ENCODE results near the gene AGAP1. TPM values are rescaled to one million over a fixed set of nuclear protein-coding genes. Genes with fewer than 3 reads are reported as not detected.

The AGAP1 gene
- polyA plus RNA-seq, 2 of the 4 experiments (the other 2 are of a cell fraction) = 20.2 to 21.9 TPM

DNA sequence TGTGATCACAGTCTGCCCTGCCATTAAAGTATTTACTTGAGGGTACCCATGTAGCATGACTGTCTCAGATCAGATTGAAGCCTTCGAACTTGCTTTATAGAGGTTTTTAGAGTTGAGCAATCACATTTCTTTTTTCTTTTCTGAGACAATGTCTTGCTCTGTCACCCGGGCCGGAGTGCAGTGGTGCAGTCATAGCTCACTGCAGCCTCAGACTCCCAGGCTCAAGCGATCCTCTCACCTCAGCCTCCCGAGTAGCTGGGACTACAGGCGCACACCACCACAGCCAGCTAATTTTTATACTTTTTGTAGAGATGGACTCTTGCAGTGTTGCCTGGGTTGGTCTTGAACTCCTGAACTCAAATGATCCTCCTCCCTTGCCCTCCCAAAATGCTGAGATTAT, 153.4 kb downstream of the AGAP1 start:
- ChIA-PET POLR2A (no interaction called here), CTCF (interaction anchor here (0.7 to 1.6 kb wide), 4 partner anchors 9 to 1435 kb away, joined by 3 to 6 read pairs (median 4); no protein-coding TSS in a partner anchor)
- Histone ChIP-seq H3K4me1 (peaks cover 4% of the 10 kb centered on the region; the same call in 1 of the 3 replicates), H3K4me2 (no peak overlapping the region), H3K9me3 (no peaks in the 10 kb centered on the region), H3K27ac (no peak overlapping the region), H3K4me3 (no peak overlapping the region)
- FAIRE-seq (no peak), DNase-seq (ENCODE audit: low read depth in 1 of 2, low spot score in 1 of 2) (no peak), ATAC-seq (no peak)
- 95% methylated on average over 6 of the region's 6 CpGs for WGBS (ENCODE audit: missing lambda C conversion rate)
- TF ChIP-seq, protein P1, sequence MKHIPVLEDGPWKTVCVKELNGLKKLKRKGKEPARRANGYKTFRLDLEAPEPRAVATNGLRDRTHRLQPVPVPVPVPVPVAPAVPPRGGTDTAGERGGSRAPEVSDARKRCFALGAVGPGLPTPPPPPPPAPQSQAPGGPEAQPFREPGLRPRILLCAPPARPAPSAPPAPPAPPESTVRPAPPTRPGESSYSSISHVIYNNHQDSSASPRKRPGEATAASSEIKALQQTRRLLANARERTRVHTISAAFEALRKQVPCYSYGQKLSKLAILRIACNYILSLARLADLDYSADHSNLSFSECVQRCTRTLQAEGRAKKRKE (CRISPR knock-in tag; IDR thresholded peaks at IDR 0.05; ENCODE audit: low read depth) = no peak
- TF ChIP-seq GATA3 (IDR thresholded peaks at IDR 0.05; ENCODE audit: borderline replicate concordance) (no peak), ZC3H11A (IDR thresholded peaks at IDR 0.05) (no peak), RAD21 (conservative IDR thresholded peaks at IDR 0.05 in 1 of 2, IDR thresholded peaks at IDR 0.05 in 1 of 2) (no peak)

DNA sequence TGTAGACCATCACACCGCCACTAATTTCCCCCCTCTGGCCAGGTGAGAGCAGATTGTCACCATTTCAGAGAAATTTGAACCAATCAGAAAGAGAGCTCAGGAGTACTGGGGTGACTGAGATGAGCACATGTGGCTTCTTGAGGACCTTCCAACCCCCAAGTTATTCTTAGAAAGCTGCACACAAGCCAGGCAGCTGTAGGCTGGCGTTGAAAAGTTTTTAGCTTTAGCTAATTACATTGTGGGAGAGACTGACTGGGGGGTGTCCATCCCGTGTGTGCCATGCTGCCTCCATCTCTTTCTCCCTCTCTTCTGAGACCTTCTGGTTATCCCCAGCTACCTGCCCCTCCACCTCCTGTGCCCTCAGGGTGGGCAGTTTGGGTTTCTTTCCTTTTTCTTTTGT, 154.0 kb downstream of the AGAP1 start:
- POLR2A ChIA-PET = no interaction called here
- FAIRE-seq (no peak), DNase-seq (ENCODE audit: low read depth in 1 of 2, low spot score in 1 of 2) (no peak), ATAC-seq (no peak)
- CTCF ChIA-PET = interaction anchor here (1.3 to 1.6 kb wide), 3 partner anchors 10 to 98 kb away, joined by 4 to 6 read pairs (median 5); no protein-coding TSS in a partner anchor
- Histone ChIP-seq H3K4me3 (no peak overlapping the region), H3K27ac (no peak overlapping the region), H3K4me2 (no peak overlapping the region), H3K4me1 (no peaks in the 10 kb centered on the region), H3K9me3 (no peaks in the 10 kb centered on the region)
- TF ChIP-seq ZC3H11A (IDR thresholded peaks at IDR 0.05) (no peak), KDM5A (IDR thresholded peaks at IDR 0.05) (no peak), ZFP36 (IDR thresholded peaks at IDR 0.05; ENCODE audit: borderline replicate concordance, partially characterized antibody) (no peak), TP53 (CRISPR knock-in tag; IDR thresholded peaks at IDR 0.05) (no peak), KDM1A (IDR thresholded peaks at IDR 0.05; ENCODE audit: low read depth) (no peak)
- WGBS (ENCODE audit: missing lambda C conversion rate) = 86% methylated on average over 3 of the region's 3 CpGs

DNA sequence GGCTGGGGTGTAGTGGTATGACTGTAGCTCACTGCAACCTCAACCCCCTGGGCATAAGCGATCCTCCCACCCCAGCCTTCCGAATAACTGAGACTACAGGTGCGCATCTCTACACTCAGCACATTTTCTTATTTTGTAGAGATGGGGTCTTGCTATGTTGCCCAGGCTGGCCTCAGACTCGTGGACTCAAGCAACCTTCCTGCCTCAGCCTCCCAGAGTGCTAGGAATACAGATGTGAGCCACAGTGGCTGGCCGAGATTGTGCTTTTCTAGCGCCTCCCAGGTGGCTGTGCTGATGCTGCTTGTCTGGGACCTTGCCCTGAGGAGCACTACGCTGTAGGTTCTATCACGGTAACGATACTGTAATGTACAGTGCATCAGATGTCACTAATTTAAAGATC, 155.6 kb downstream of the AGAP1 start:
- CTCF ChIA-PET = interaction anchor here (1.1 kb wide), 1 partner anchor 11 kb away, joined by 3 read pairs; no protein-coding TSS in a partner anchor
- no peak overlapping the region for H3K4me2 ChIP-seq
- WGBS (ENCODE audit: missing lambda C conversion rate) = 95% methylated on average over 9 of the region's 9 CpGs
- no peak overlapping the region for H3K4me3 ChIP-seq
- POLR2A ChIA-PET = no interaction called here
- H3K27ac ChIP-seq = no peak overlapping the region
- no peaks in the 10 kb centered on the region for H3K9me3 ChIP-seq
- DNase-seq (ENCODE audit: low read depth in 1 of 2, low spot score in 1 of 2) = no peak
- H3K4me1 ChIP-seq = no peaks in the 10 kb centered on the region
- FAIRE-seq = no peak
- no peak for ATAC-seq
- TF ChIP-seq, protein P2, sequence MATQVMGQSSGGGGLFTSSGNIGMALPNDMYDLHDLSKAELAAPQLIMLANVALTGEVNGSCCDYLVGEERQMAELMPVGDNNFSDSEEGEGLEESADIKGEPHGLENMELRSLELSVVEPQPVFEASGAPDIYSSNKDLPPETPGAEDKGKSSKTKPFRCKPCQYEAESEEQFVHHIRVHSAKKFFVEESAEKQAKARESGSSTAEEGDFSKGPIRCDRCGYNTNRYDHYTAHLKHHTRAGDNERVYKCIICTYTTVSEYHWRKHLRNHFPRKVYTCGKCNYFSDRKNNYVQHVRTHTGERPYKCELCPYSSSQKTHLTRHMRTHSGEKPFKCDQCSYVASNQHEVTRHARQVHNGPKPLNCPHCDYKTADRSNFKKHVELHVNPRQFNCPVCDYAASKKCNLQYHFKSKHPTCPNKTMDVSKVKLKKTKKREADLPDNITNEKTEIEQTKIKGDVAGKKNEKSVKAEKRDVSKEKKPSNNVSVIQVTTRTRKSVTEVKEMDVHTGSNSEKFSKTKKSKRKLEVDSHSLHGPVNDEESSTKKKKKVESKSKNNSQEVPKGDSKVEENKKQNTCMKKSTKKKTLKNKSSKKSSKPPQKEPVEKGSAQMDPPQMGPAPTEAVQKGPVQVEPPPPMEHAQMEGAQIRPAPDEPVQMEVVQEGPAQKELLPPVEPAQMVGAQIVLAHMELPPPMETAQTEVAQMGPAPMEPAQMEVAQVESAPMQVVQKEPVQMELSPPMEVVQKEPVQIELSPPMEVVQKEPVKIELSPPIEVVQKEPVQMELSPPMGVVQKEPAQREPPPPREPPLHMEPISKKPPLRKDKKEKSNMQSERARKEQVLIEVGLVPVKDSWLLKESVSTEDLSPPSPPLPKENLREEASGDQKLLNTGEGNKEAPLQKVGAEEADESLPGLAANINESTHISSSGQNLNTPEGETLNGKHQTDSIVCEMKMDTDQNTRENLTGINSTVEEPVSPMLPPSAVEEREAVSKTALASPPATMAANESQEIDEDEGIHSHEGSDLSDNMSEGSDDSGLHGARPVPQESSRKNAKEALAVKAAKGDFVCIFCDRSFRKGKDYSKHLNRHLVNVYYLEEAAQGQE (IDR thresholded peaks at IDR 0.05) = no peak
- TF ChIP-seq ZFP36 (IDR thresholded peaks at IDR 0.05; ENCODE audit: borderline replicate concordance, partially characterized antibody) = no peak
- TF ChIP-seq SREBF2 (IDR thresholded peaks at IDR 0.05) = no peak

DNA sequence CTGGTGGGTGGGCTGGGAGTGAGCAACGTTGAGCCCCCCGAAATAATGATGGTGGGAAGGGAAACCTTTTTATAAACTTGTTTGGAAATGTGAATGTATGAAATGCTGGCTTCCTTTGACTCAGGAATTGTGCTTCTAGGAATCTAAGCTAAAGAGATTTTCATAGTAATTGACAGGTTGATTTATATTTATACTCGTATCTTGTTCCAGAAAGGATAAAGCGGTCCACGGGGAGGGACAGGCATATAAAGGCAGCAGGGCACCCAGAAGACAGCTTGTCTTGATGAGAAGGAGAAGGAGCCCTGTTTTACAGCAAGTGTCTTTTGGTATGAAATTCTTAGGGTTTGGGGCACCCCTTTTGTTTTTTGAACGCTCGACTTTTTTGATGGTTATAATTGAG, 157.8 kb downstream of the AGAP1 start:
- Histone ChIP-seq H3K4me1 (no peaks in the 10 kb centered on the region), H3K9me3 (no peaks in the 10 kb centered on the region), H3K27ac (no peak overlapping the region), H3K4me3 (no peak overlapping the region), H3K4me2 (no peak overlapping the region)
- WGBS (ENCODE audit: missing lambda C conversion rate) = 90% methylated on average over 7 of the region's 7 CpGs
- ChIA-PET POLR2A (no interaction called here), CTCF (no interaction called here)
- DNase-seq (ENCODE audit: low read depth in 1 of 2, low spot score in 1 of 2) = no peak
- no peak for ATAC-seq
- TF ChIP-seq EP300 (IDR thresholded peaks at IDR 0.05) (no peak), CHD2 (IDR thresholded peaks at IDR 0.05; ENCODE audit: low read length, partially characterized antibody) (no peak), NPAS2 (CRISPR knock-in tag; IDR thresholded peaks at IDR 0.05; ENCODE audit: borderline replicate concordance) (no peak), POLR2AphosphoS2 (conservative IDR thresholded peaks at IDR 0.05; ENCODE audit: low read length) (no peak), JUNB (IDR thresholded peaks at IDR 0.05) (no peak)
- TF ChIP-seq, protein P3, sequence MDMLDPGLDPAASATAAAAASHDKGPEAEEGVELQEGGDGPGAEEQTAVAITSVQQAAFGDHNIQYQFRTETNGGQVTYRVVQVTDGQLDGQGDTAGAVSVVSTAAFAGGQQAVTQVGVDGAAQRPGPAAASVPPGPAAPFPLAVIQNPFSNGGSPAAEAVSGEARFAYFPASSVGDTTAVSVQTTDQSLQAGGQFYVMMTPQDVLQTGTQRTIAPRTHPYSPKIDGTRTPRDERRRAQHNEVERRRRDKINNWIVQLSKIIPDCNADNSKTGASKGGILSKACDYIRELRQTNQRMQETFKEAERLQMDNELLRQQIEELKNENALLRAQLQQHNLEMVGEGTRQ (IDR thresholded peaks at IDR 0.05) = no peak
- no peak for FAIRE-seq

Measured in A549 (cell line).